Neural progenitor cell (in vitro differentiated cells): ENCODE measurements around the gene IPCEF1. TPM values are rescaled to one million over a fixed set of nuclear protein-coding genes. Genes with fewer than 3 reads are reported as not detected.

Experiments used
- DNase-seq: peaks from one replicate; pipeline ENCODE4 v3.0.0-alpha.2; 2016; ENCODE audit warnings: low spot score
- H2AFZ ChIP-seq: fragments of 200-600 bp; sonication (generic); replicated peaks from 2 replicates; pipeline ENCODE4 v1.6.1; 2016; ENCODE audit warnings: antibody characterized with exemption
- H3F3A ChIP-seq: fragments of 200-600 bp; sonication (generic); 2 replicates; pipeline ENCODE4 v1.6.1; 2016; ENCODE audit warnings: antibody characterized with exemption, low read depth
- H3K27ac ChIP-seq: fragments of 200-600 bp; sonication (generic); 2 replicates; pipeline ENCODE4 v1.5.1; 2016; ENCODE audit warnings: mild to moderate bottlenecking
- H3K27me3 ChIP-seq: fragments of 200-600 bp; sonication (generic); 2 replicates; pipeline ENCODE4 v1.6.1; 2016; ENCODE audit warnings: mild to moderate bottlenecking, moderate library complexity
- H3K36me3 ChIP-seq: fragments of 200-600 bp; sonication (generic); 2 replicates; pipeline ENCODE4 v1.5.1; 2016
- H3K4me1 ChIP-seq: fragments of 200-600 bp; sonication (generic); 2 replicates; pipeline ENCODE4 v1.6.1; 2016; ENCODE audit warnings: mixed run types
- H3K4me2 ChIP-seq: fragments of 200-600 bp; sonication (generic); 2 replicates; pipeline ENCODE4 v1.6.1; 2016
- H3K4me3 ChIP-seq: fragments of 200-600 bp; sonication (generic); 2 replicates; pipeline ENCODE4 v1.5.1; 2016
- H3K79me2 ChIP-seq: fragments of 200-600 bp; sonication (generic); 2 replicates; pipeline ENCODE4 v1.6.1; 2016; ENCODE audit warnings: low read depth
- H3K9ac ChIP-seq: fragments of 200-600 bp; sonication (generic); 2 replicates; pipeline ENCODE4 v1.6.1; 2016
- H3K9me3 ChIP-seq: fragments of 200-600 bp; sonication (generic); 2 replicates; pipeline ENCODE4 v1.5.1; 2016; ENCODE audit warnings: low read depth
- H4K20me1 ChIP-seq: fragments of 200-600 bp; sonication (generic); 2 replicates; pipeline ENCODE4 v1.6.1; 2016; ENCODE audit warnings: low read depth
- H3K27ac Mint-ChIP-seq: 3 replicates; pipeline ENCODE4 v1.8.0; 2021; ENCODE audit warnings: mixed read lengths
- H3K27me3 Mint-ChIP-seq: 2 replicates; pipeline ENCODE4 v1.8.0; 2022; ENCODE audit warnings: low read depth, mild to moderate bottlenecking, inconsistent platforms, moderate library complexity, mixed read lengths; ENCODE audit not compliant: insufficient read depth
- H3K36me3 Mint-ChIP-seq: 3 replicates; pipeline ENCODE4 v1.8.0; 2021; ENCODE audit warnings: mixed read lengths
- H3K4me1 Mint-ChIP-seq: 3 replicates; pipeline ENCODE4 v1.8.0; 2021; ENCODE audit warnings: mixed read lengths
- H3K4me3 Mint-ChIP-seq: 3 replicates; pipeline ENCODE4 v1.8.0; 2021; ENCODE audit warnings: mild to moderate bottlenecking, moderate library complexity, mixed read lengths
- H3K9me3 Mint-ChIP-seq: 3 replicates; pipeline ENCODE4 v1.8.0; 2020; ENCODE audit warnings: mixed read lengths
- CTCF ChIP-seq: fragments of 200-600 bp; sonication (generic); IDR thresholded peaks from 2 replicates; pipeline ENCODE4 v1.5.1; 2017; ENCODE audit warnings: antibody characterized with exemption, mild to moderate bottlenecking
- EZH2 ChIP-seq: fragments of 200-600 bp; sonication (generic); IDR thresholded peaks from 2 replicates; pipeline ENCODE4 v1.6.1; 2017; ENCODE audit warnings: antibody characterized with exemption, mild to moderate bottlenecking, moderate library complexity
- EZH2phosphoT487 ChIP-seq: fragments of 200-600 bp; sonication (generic); IDR thresholded peaks from 2 replicates; pipeline ENCODE4 v1.6.1; 2017; ENCODE audit warnings: antibody characterized with exemption
- total RNA-seq: library from RNA; depleted of rRNA; stranded (reverse); fragments of >200 nt; gene quantifications from 2 replicates; pipeline ENCODE4 v1.2.3, GENCODE V29; 2015; ENCODE audit warnings: low replicate concordance

The IPCEF1 gene
- total RNA-seq, 1 donor from 2014 or later: 0.13 TPM

GRCh38 chr6:154397491-154398195, 41.0 kb upstream of the IPCEF1 start:
- H3K9me3 ChIP-seq: no peaks in the 10 kb centered on the region
- H2AFZ ChIP-seq: no peak overlapping the region
- no peaks in the 10 kb centered on the region for H3K27me3 Mint-ChIP-seq
- no peak overlapping the region for H3K4me3 Mint-ChIP-seq
- no peaks in the 10 kb centered on the region for H3K4me1 ChIP-seq
- H3F3A ChIP-seq: no peaks in the 10 kb centered on the region
- TF ChIP-seq EZH2phosphoT487 (no peak), EZH2 (no peak), CTCF (no peak)
- H3K36me3 Mint-ChIP-seq: peaks cover 8% of the 10 kb centered on the region
- H3K36me3 ChIP-seq: no peaks in the 10 kb centered on the region
- H3K9ac ChIP-seq: no peak overlapping the region
- peaks cover 3% of the 10 kb centered on the region for H3K4me1 Mint-ChIP-seq
- H3K27me3 ChIP-seq: no peaks in the 10 kb centered on the region
- H3K9me3 Mint-ChIP-seq: no peaks in the 10 kb centered on the region
- no peak overlapping the region for H3K27ac ChIP-seq
- H4K20me1 ChIP-seq: no peaks in the 10 kb centered on the region
- H3K4me3 ChIP-seq: no peak overlapping the region
- H3K79me2 ChIP-seq: no peaks in the 10 kb centered on the region
- no peak overlapping the region for H3K4me2 ChIP-seq
- DNase-seq: no peak
- no peak overlapping the region for H3K27ac Mint-ChIP-seq

GRCh38 chr6:154395878-154396277, 39.3 kb upstream of the IPCEF1 start:
- Mint-ChIP-seq H3K9me3 (no peaks in the 10 kb centered on the region), H3K36me3 (peaks cover 3% of the 10 kb centered on the region), H3K4me3 (no peak overlapping the region), H3K27me3 (no peaks in the 10 kb centered on the region), H3K4me1 (peaks cover 3% of the 10 kb centered on the region), H3K27ac (no peak overlapping the region)
- TF ChIP-seq EZH2phosphoT487 (no peak), EZH2 (no peak), CTCF (no peak)
- H2AFZ ChIP-seq: no peak overlapping the region
- no peaks in the 10 kb centered on the region for H3K36me3 ChIP-seq
- no peaks in the 10 kb centered on the region for H3K9me3 ChIP-seq
- no peak overlapping the region for H3K4me2 ChIP-seq
- H3K9ac ChIP-seq: no peak overlapping the region
- no peaks in the 10 kb centered on the region for H3F3A ChIP-seq
- no peak overlapping the region for H3K27ac ChIP-seq
- H3K79me2 ChIP-seq: no peaks in the 10 kb centered on the region
- H4K20me1 ChIP-seq: no peaks in the 10 kb centered on the region
- no peak overlapping the region for H3K4me3 ChIP-seq
- no peak for DNase-seq
- no peaks in the 10 kb centered on the region for H3K27me3 ChIP-seq
- H3K4me1 ChIP-seq: no peaks in the 10 kb centered on the region

- Mint-ChIP-seq H3K27me3 (no peaks in the 10 kb centered on the region), H3K27ac (no peak overlapping the region), H3K36me3 (peaks cover 3% of the 10 kb centered on the region), H3K4me3 (no peak overlapping the region), H3K9me3 (no peaks in the 10 kb centered on the region), H3K4me1 (peaks cover 3% of the 10 kb centered on the region)
- no peak overlapping the region for H2AFZ ChIP-seq
- H3K27ac ChIP-seq: no peak overlapping the region
- TF ChIP-seq EZH2phosphoT487 (no peak), EZH2 (no peak), CTCF (no peak)
- H3F3A ChIP-seq: no peaks in the 10 kb centered on the region
- no peak for DNase-seq
- H3K4me1 ChIP-seq: no peaks in the 10 kb centered on the region
- H3K9me3 ChIP-seq: no peaks in the 10 kb centered on the region
- H3K4me3 ChIP-seq: no peak overlapping the region
- H3K36me3 ChIP-seq: no peaks in the 10 kb centered on the region
- no peak overlapping the region for H3K4me2 ChIP-seq
- H4K20me1 ChIP-seq: no peaks in the 10 kb centered on the region
- no peak overlapping the region for H3K9ac ChIP-seq
- H3K27me3 ChIP-seq: no peaks in the 10 kb centered on the region
- no peaks in the 10 kb centered on the region for H3K79me2 ChIP-seq
These were observed 38.7 kb upstream of the IPCEF1 start for GRCh38 chr6:154395316-154395715.
